Smooth muscle cell of the brain vasculature (primary cell): ENCODE results near the gene RAB27A.
A peak's percentile ranks its signal among the peaks of the same experiment; 100 is the strongest.

ENCODE experiments used
- DNase-seq: peaks from one replicate; pipeline ENCODE4 v3.0.0-alpha.2; 2012; ENCODE audit warnings: low read depth, low spot score

The RAB27A gene

DNA sequence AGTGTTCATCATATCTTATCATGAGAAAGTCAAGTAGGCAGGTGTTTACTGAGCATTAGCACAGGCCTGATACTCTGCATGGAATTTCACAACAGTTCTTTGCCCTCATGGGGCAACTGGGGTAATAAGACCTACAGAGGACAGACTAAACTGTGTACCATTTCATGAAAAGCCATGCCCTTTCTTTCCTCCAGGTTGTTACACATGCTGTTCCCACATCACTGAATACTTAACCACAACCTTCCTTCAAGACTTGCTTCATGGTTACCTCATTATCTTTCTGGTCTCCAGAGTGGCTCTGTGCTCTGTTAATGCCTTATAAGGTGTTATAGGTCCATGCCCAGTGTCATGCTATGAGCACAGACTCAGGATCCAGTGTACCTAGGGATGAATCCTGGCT is 64.7 kb downstream of the RAB27A start:
- no peak for DNase-seq

- no peak for DNase-seq
These were observed 67.0 kb downstream of the RAB27A start for GRCh38 chr15:55222588-55222987.

DNA sequence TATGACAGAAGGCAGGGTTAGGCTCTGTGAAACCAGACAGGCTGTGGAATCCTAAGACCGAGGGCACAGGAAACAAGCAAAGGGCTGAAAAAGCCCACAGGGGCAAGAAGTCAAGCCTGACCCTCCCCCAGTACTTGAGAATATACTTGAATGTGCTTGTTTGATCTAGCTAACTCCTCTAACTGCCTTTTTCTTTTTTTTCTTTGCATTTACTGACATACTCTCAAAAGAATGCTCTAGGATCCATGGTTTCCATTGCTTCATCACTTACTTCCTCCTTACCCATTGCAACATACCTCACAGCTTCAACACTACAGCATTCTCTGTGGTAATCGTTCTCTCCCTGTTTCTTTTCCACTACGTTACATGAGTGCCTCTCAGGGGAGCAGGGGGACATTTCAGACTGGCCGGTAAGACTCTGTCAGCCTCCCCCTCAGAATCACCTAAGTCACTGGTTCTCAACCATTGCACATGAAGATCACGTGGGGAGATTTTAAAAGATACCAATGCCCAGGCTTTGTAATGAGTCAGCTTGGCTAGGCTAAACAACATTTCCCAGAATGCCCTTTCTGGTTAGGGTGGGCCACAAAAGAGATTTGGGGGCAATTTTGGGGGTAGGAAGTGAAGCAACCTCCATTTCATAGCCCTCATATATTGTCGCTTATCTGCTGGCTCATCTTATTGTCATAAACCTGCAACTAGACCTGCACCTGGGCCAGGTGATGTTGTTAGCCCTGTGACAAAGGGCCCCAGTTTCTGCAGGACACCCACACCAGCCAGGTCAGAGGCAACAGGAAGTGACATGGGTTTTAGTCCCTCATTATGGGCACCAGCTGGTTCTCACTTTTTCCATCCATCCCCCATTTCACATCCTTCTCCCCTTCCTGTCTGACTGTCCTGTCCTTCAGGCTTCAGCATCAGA is 68.3 kb downstream of the RAB27A start:
- no peak for DNase-seq

GRCh38 chr15:55220606-55221005 is 69.0 kb downstream of the RAB27A start:
- DNase-seq: no peak

DNA sequence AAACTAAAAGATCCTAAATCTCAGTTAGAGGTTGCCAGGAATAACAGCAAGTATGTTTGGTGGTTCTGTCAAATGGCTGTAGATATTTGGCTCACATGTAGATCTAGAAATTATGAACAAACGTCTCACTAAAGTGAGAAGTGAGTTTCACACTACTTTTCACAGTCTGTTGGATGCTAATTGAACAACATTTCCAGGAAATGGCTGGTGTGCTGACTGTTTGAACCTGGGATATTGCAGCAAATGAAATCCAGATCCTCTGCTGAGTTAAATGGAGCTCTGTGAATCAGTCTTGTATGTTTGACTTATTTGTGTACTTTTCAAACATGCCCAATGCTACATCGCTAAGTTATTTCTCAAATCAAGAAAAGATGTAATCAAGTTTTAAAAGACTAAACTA is 71.6 kb downstream of the RAB27A start:
- DNase-seq: no peak

- no peak for DNase-seq
These were observed 85.1 kb downstream of the RAB27A start for GRCh38 chr15:55204464-55204863.

- DNase-seq: no peak
These were observed 87.4 kb downstream of the RAB27A start for GRCh38 chr15:55202206-55202605.

DNA sequence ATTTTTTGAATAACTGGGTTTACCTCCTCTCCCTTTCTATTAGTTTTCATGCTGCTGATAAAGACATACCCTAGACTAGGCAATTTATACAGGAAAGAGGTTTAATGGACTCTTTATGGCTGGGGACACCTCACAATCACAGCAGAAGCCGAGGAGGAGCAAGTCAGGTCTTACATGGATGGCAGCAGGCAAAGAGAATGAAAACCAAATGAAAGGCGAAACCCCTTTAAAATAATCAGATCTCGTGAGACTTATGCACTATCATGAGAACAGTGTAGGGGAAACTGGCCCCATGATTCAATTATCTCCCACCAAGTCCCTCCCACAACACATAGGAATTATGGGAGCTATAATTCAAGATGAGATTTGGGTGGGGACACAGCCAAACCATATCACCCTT is 90.9 kb downstream of the RAB27A start:
- no peak for DNase-seq

DNA sequence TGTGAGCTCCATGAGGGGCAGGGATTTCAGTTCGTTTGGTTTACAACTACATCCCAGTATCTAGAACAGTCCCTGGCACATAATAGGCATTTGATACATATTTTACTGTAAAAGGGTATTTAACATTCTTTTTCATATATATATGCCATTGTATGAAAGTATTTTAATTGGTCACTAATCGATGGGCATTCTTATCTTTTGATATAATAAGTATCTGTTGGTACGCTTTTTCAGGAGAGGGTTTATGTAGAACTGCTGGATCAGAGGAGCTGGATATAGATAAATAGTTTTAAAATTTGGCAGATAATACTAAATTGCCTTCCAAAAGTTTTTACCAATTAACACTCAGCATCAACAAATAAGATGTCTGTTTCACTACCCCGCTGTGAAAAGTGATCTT is 91.9 kb downstream of the RAB27A start:
- no peak for DNase-seq

DNA sequence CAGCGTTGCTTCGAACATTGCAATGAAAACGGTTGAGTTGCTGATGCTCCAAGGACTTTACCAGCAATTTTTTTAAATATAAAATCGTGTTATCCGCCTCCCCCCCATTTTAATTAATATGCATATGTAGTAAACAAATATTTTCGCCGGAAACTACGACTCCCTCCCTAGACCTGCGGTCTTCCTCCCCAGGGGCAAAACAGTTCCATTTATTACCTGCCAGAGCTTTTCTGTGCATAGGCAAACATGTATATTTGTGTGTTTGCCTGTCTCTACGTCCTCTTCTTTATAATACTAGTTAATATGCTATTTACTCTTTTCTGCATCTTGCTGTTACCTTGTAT is 92.3 kb downstream of the RAB27A start:
- no peak for DNase-seq

- peak; percentile 96 for DNase-seq
These were observed 92.9 kb downstream of the RAB27A start, which contains the start of gene RSL24D1 for GRCh38 chr15:55196458-55197361. RSL24D1 (minus strand) TSS chr15:55196941; CDS start chr15:55196890, 51 bp downstream.

DNA sequence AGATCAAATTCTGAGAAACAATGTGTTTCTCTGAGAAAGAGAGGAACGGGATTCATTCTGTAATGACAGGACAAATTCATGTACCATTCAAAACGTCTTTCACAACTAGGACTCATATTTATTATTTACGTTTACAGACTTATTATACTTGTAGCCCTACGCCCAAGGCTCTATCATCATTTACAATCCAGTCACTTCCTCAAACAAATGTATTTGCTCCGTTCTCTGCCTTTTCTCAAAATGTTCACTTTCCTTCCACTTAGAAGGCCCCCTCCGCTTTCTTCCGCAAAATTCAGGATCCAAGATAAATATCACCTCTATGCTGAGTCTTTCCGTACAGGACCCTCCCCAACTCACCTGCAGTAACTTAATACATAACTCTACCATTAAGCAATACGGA is 93.6 kb downstream of the RAB27A start:
- no peak for DNase-seq

- no peak for DNase-seq
These were observed 95.4 kb downstream of the RAB27A start for GRCh38 chr15:55194256-55194655.

GRCh38 chr15:55186331-55186730 is 103.3 kb downstream of the RAB27A start:
- DNase-seq: no peak

DNA sequence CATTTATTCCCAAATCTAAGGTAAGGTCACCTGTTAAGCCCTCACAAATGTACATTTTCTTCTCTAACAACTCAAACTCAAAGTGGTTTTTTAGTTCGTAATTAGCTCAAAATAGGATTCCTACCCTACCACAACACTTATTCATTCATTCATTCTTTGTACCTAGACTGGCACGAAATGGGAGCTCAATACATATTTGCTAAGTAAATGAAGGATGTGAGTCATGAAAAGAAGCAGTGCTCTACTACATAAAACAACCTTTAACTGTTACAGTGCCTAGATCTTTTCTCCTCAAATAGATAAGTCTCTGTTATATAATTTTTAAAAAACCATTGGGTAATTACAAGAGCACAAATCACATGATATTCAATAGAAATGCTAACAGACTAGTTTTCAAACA is 105.9 kb downstream of the RAB27A start:
- DNase-seq: no peak

DNA sequence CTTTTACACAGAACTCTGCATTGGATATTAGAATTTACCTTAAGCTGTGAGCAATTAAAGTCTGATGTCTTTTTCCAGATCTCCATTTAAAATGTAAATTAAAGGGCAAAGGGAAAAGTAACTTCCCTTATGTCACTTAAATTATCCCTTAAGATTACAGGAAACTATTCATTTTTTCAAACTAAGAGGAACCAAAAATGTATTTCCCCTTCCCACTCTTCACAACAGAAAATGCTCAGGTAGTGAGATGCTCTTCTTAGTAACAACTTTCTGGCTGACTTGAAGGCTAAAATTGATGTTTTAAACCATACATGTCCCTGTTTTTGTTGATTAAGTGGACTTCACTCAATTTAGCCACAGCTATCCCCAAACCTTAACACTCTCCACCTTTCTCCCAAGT is 110.5 kb downstream of the RAB27A start:
- DNase-seq: no peak

DNA sequence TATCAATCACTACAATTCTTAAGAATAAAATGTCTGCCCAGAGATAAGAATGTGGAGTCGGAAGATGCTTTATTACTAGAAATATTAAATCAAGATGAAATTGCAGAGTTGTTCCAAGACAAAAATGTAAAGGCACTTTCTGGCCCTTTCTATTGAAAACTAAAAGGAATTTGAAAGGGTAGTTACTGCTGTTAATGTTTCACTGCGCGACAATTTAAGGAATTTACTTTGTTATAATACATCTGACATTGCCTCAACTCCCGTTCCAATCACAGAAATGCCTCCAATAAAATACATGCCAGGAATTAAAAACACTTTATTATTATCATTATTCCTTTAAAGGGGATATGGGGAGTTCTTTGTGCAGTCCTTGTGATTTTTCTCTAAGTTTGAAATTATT is 119.3 kb downstream of the RAB27A start:
- DNase-seq: no peak

DNA sequence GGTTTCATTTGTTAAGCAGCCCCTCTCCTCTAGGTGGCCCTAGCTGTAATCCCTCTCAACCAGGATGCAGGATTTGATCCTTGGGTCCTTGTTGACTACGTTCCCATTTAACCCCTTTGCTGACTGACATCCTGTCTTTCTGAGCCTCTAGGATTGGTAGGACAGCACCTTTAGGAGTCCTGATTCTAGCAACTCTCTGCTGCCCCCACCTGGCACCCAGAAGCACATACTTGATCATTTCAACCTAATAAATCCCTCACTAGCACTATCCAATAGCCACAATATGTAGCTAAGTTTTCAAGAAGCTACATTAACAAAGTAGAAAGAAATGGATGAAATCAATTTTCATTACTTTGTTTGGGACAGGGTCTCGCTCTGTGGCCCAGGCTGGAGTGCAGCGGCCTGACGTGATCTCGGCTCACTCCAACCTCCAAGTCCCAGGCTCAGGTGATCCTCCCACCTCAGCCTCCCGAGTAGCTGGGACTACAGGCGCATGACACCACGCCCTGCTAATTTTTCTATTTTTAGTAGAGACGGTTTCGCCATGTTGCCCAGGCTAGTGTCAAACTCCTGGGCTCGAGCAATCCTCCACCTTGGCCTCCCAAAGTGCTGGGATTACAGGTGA is 121.2 kb downstream of the RAB27A start:
- DNase-seq: peak; percentile 28

GRCh38 chr15:55164284-55164683 is 125.3 kb downstream of the RAB27A start:
- DNase-seq: no peak
